Heart left ventricle (tissue), 16 donors: ENCODE measurements around the gene PLEKHM2. TPM values are rescaled to one million over a fixed set of nuclear protein-coding genes. Genes with fewer than 3 reads are reported as not detected.

Experiments used
- ATAC-seq, 4 donors: fragments of 200-7000 bp; cut with Tn5 transposase; one replicate each; pipeline ENCODE4 v1.9.1; 2020 to 2022; ENCODE audit warnings: moderate library complexity in 4 of 4, mild to moderate bottlenecking in 3 of 4, moderate number of reproducible peaks in 1 of 4
- DNase-seq, 5 donors: peaks; one replicate each; pipeline ENCODE4 v3.0.0-alpha.2; 2020
- H3K27ac ChIP-seq, 12 donors: fragments of 200-600 bp; sonication (generic) in 4 of 12; one replicate each; pipeline versions ENCODE4 v1.5.0 to v1.8.0; 2016 to 2022; ENCODE audit warnings: mild to moderate bottlenecking in 2 of 12
- H3K27me3 ChIP-seq, 9 donors: fragments of 200-600 bp; sonication (generic) in 2 of 9; one replicate each; pipeline versions ENCODE4 v1.5.1 to v1.8.0; 2016 to 2022; ENCODE audit warnings: mild to moderate bottlenecking in 3 of 9
- H3K36me3 ChIP-seq, 9 donors: fragments of 200-600 bp; sonication (generic) in 2 of 9; one replicate each; pipeline versions ENCODE4 v1.5.0 to v1.8.0; 2018 to 2022; ENCODE audit warnings: mild to moderate bottlenecking in 2 of 9
- H3K4me1 ChIP-seq, 12 donors: fragments of 200-600 bp; sonication (generic) in 4 of 12; one replicate each; pipeline versions ENCODE4 v1.5.0 to v1.8.0; 2016 to 2022; ENCODE audit warnings: mild to moderate bottlenecking in 3 of 12
- H3K4me3 ChIP-seq, 12 donors: fragments of 200-600 bp; sonication (generic) in 4 of 12; one replicate each; pipeline versions ENCODE4 v1.5.0 to v1.8.0; 2017 to 2022; ENCODE audit warnings: mild to moderate bottlenecking in 9 of 12, moderate library complexity in 4 of 12
- H3K9me3 ChIP-seq, 12 donors: fragments of 200-600 bp; sonication (generic) in 4 of 12; one replicate each; pipeline versions ENCODE4 v1.5.0 to v1.8.0; 2016 to 2022; ENCODE audit warnings: mild to moderate bottlenecking in 1 of 12
- POLR2A ChIP-seq, 2 donors: fragments of 450-650 bp; IDR thresholded peaks; one replicate each; pipeline ENCODE4 v1.6.1; 2017; ENCODE audit warnings: antibody characterized with exemption in 2 of 2, mild to moderate bottlenecking in 2 of 2, moderate library complexity in 2 of 2
- WGBS, 4 donors: extraction: QIAGEN DNeasy Blood & Tissue Kit in 2 of 4; methylation state at CpG; one replicate each; pipeline versions ENCODE4 v1.1.5 to v1.1.7; 2013 to 2018; 5-methylcytosine and 5-hydroxymethylcytosine counted together
- intact Hi-C, 10 donors: fragments of 100-400 bp; cut with DNase I; formaldehyde crosslinking; loops; one replicate each; pipeline versions ENCODE4 v1.11.1 to v1.14.2; 2022
- polyA plus RNA-seq, 2 donors: library from polyadenylated mRNA; stranded (reverse); fragments of 200-250 nt; gene quantifications; one replicate each; pipeline ENCODE4 v1.2.3, GENCODE V29; 2013
- total RNA-seq, 9 donors: library from RNA; depleted of rRNA in 2 of 9; stranded (reverse); fragments of >200 nt in 2 of 9; fragmentation: NEBNext Ultra II Directional in 3 of 9; extraction: Animal tissue kit (Norgen Biotek cat#: 25700) in 3 of 9; gene quantifications; one replicate each; pipeline versions ENCODE4 v1.1.0 to v1.2.4, GENCODE V29; 2016 to 2023
- TF ChIP-seq, protein P1 (sequence below), 12 donors: fragments of 200-600 bp; sonication (generic) in 4 of 12; IDR thresholded peaks; one replicate each; pipeline versions ENCODE4 v1.5.0 to v1.8.0; 2018 to 2022; ENCODE audit warnings: antibody characterized with exemption in 12 of 12, mild to moderate bottlenecking in 5 of 12
- donor health status: ischemic (EF 13 %, LVEDD 7.1; RV severe dilation, severe dysfunction).
- donor health status: healthy with polysubstance abuse.
- donor health status: DM: no; HTN: yes; CAD: no.
- donor health status: DM: no; HTN: no; CAD: no.
- donor health status: ischemic (EF 25% LVEDD 6.9; RV normal size, moderate dysfunction).
- donor health status: ischemic (EF 25% LVEDD 5.7; RV mildly dilated, moderate dysfunction).
- donor health status: healthy.
- donor health status: DM: yes; HTN: yes; CAD: no.
- donor health status: ischemic (EF 35%, LVEDD 5.7; RV mildly dilated, moderate dysfunction).
- donor health status: nonischemic (EF 11% LVEDD 7.7; RV severe dilation, severe dysfunction).
- donor health status: DM: yes; HTN: yes; CAD: no.
- donor health status: PGD.
- donor health status: ischemic (EF 29% LVEDD 5.4; RV normal size, mild dysfunction).
- donor health status: nonischemic (EF 23%, LVEDD 6.1; RV moderate dilation, normal function).

PLEKHM2 gene
- total and polyA plus RNA-seq, 11 donors = 69.9 to 150 (median 84.4) TPM

DNA sequence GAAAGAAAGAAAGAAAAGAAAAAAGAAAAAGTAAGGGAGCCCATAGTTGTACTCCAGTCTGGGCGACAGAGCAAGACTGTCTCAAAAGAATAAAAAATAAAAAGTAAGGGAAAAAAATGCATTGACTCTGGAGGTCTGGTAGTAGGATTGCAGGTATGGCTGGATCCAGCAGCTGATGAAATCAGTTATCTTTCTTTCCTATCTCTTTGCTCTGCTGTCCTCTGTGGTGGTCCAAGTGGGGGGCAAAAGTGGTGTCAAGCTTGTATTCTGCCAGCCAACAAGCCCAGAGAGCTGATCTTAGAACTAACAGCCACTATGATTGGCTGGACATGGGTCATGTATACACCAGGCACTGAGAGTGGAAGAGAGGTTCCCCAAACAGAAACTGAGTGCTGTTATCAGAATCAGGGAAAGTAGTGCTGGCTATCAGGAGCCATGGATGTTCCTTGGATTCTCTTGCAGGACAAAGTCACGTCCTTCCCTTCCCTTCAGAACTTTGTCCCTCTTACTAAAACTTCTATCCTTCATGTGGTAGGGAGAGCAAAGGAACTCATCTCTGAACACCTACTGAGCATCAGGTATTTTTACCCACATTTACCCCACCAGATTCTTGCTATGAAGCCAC lies 71.0 kb downstream of the PLEKHM2 start:
- DNase-seq (no peak), ATAC-seq (no peak)
- Histone ChIP-seq H3K27me3 (peaks cover 0 to 42% (median 3%) of the 10 kb centered on the region in 9 donors), H3K4me3 (no peak overlapping the region), H3K9me3 (no peaks in the 10 kb centered on the region), H3K27ac (no peak overlapping the region), H3K4me1 (peaks cover 0 to 36% (median 18%) of the 10 kb centered on the region in 12 donors), H3K36me3 (no peaks in the 10 kb centered on the region)
- TF ChIP-seq, protein P1, sequence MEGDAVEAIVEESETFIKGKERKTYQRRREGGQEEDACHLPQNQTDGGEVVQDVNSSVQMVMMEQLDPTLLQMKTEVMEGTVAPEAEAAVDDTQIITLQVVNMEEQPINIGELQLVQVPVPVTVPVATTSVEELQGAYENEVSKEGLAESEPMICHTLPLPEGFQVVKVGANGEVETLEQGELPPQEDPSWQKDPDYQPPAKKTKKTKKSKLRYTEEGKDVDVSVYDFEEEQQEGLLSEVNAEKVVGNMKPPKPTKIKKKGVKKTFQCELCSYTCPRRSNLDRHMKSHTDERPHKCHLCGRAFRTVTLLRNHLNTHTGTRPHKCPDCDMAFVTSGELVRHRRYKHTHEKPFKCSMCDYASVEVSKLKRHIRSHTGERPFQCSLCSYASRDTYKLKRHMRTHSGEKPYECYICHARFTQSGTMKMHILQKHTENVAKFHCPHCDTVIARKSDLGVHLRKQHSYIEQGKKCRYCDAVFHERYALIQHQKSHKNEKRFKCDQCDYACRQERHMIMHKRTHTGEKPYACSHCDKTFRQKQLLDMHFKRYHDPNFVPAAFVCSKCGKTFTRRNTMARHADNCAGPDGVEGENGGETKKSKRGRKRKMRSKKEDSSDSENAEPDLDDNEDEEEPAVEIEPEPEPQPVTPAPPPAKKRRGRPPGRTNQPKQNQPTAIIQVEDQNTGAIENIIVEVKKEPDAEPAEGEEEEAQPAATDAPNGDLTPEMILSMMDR (IDR thresholded peaks at IDR 0.05) = no peak
- TF ChIP-seq POLR2A (IDR thresholded peaks at IDR 0.05) = no peak
- intact Hi-C loops = loop anchor here in 1 of 10 donors (10.0 kb wide), 1 partner anchor 160 kb away; no protein-coding TSS in a partner anchor
- WGBS, 4 donors = 78 to 94% (median 85%) methylated on average over 2 of the region's 2 CpGs

- 82 to 96% (median 84%) methylated on average over 4 of the region's 4 CpGs for WGBS, 4 donors
Measured at GRCh38 chr1:15755646-15756040, 71.5 kb downstream of the PLEKHM2 start.

GRCh38 chr1:15756143-15757015 lies 72.3 kb downstream of the PLEKHM2 start:
- Histone ChIP-seq H3K36me3 (no peaks in the 10 kb centered on the region), H3K27me3 (peaks cover 0 to 53% (median 3%) of the 10 kb centered on the region in 9 donors), H3K9me3 (no peaks in the 10 kb centered on the region), H3K4me1 (peaks cover 0 to 45% (median 29%) of the 10 kb centered on the region in 12 donors), H3K4me3 (no peak overlapping the region), H3K27ac (no peak overlapping the region)
- 63 to 92% (median 70%) methylated on average over 18 to 21 of the region's 21 CpGs for WGBS, 4 donors
- ATAC-seq = no peak
- DNase-seq = no peak
- TF ChIP-seq POLR2A (IDR thresholded peaks at IDR 0.05) = no peak
- TF ChIP-seq, protein P1 (IDR thresholded peaks at IDR 0.05) = no peak
- intact Hi-C loops = loop anchor here in 1 of 10 donors (10.0 kb wide), 1 partner anchor 162 kb away; no protein-coding TSS in a partner anchor

More at GRCh38 chr1:15755646-15756040, 71.5 kb downstream of the PLEKHM2 start:
- Histone ChIP-seq H3K9me3 (no peaks in the 10 kb centered on the region), H3K27me3 (peaks cover 0 to 47% (median 3%) of the 10 kb centered on the region in 9 donors), H3K36me3 (no peaks in the 10 kb centered on the region), H3K27ac (no peak overlapping the region), H3K4me1 (peaks cover 0 to 38% (median 22%) of the 10 kb centered on the region in 12 donors), H3K4me3 (no peak overlapping the region)
- intact Hi-C loops = loop anchor here in 1 of 10 donors (10.0 kb wide), 1 partner anchor 161 kb away; no protein-coding TSS in a partner anchor
- ATAC-seq (no peak), DNase-seq (no peak)
- TF ChIP-seq POLR2A (IDR thresholded peaks at IDR 0.05) = no peak
- TF ChIP-seq, protein P1 (IDR thresholded peaks at IDR 0.05) = no peak
